Fibroblast of mammary gland (primary cell): ENCODE data around the gene CACNA2D3.

Experiments used
- DNase-seq: peaks from one replicate; pipeline ENCODE4 v3.0.0-alpha.2; 2010; ENCODE audit warnings: low read depth
- H3K4me3 ChIP-seq: 2 replicates; pipeline ENCODE4 v1.5.1; 2011; ENCODE audit warnings: low read depth, mild to moderate bottlenecking, low read length, moderate library complexity; ENCODE audit not compliant: control insufficient read depth
- CTCF ChIP-seq: conservative IDR thresholded peaks from 2 replicates; pipeline ENCODE4 v1.5.1; 2011; ENCODE audit warnings: low read depth, low read length, inconsistent platforms; ENCODE audit not compliant: control insufficient read depth, insufficient read depth

The CACNA2D3 gene

GRCh38 chr3:54717506-54717905 is 595.2 kb downstream of the CACNA2D3 start:
- no peak for DNase-seq
- H3K4me3 ChIP-seq: no peak overlapping the region
- no peak for TF ChIP-seq CTCF

- no peak for TF ChIP-seq CTCF
- no peak overlapping the region for H3K4me3 ChIP-seq
Observed at GRCh38 chr3:54719914-54720313, 597.6 kb downstream of the CACNA2D3 start.

GRCh38 chr3:54720604-54721003 is 598.3 kb downstream of the CACNA2D3 start:
- TF ChIP-seq CTCF: no peak
- no peak for DNase-seq
- no peak overlapping the region for H3K4me3 ChIP-seq

More at GRCh38 chr3:54719914-54720313, 597.6 kb downstream of the CACNA2D3 start:
- DNase-seq: no peak

- TF ChIP-seq CTCF: no peak
- no peak overlapping the region for H3K4me3 ChIP-seq
- no peak for DNase-seq
Observed at GRCh38 chr3:54731732-54732445, 609.5 kb downstream of the CACNA2D3 start.

- H3K4me3 ChIP-seq: no peak overlapping the region
- no peak for DNase-seq
- TF ChIP-seq CTCF: no peak
Observed at GRCh38 chr3:54733106-54734006, 611.0 kb downstream of the CACNA2D3 start.

GRCh38 chr3:54736459-54736858 is 614.1 kb downstream of the CACNA2D3 start:
- DNase-seq: no peak
- TF ChIP-seq CTCF: no peak
- H3K4me3 ChIP-seq: no peak overlapping the region
